DOHH2 (cell line): ENCODE results near the gene SNRNP40.

Experiments used
- H3F3A ChIP-seq: fragments of 200-600 bp; sonication (generic), shearing (Covaris generic); 2 replicates; pipeline ENCODE4 v1.6.0; 2016; ENCODE audit warnings: antibody characterized with exemption, mild to moderate bottlenecking; ENCODE audit not compliant: control insufficient read depth, insufficient read depth
- H3K27ac ChIP-seq: fragments of 200-600 bp; sonication (generic); 2 replicates; pipeline ENCODE4 v1.5.1; 2014; ENCODE audit warnings: low read depth, mild to moderate bottlenecking, low read length, moderate library complexity
- H3K27me3 ChIP-seq: fragments of 200-600 bp; sonication (generic); 2 replicates; pipeline ENCODE4 v1.6.1; 2014; ENCODE audit warnings: mild to moderate bottlenecking, low read length, mixed read lengths; ENCODE audit not compliant: control insufficient read depth
- H3K36me3 ChIP-seq: fragments of 200-600 bp; sonication (generic); 2 replicates; pipeline ENCODE4 v1.6.1; 2014; ENCODE audit warnings: mild to moderate bottlenecking, low read length, moderate library complexity, mixed read lengths; ENCODE audit not compliant: control insufficient read depth
- H3K4me1 ChIP-seq: fragments of 200-600 bp; sonication (generic); 2 replicates; pipeline ENCODE4 v1.6.1; 2014; ENCODE audit warnings: mild to moderate bottlenecking, low read length, mixed read lengths; ENCODE audit not compliant: control insufficient read depth
- H3K4me2 ChIP-seq: fragments of 200-600 bp; sonication (generic); 2 replicates; pipeline ENCODE4 v1.6.0; 2014; ENCODE audit warnings: mild to moderate bottlenecking, low read length, moderate library complexity
- H3K4me3 ChIP-seq: fragments of 200-600 bp; sonication (generic); 2 replicates; pipeline ENCODE4 v1.5.1; 2014; ENCODE audit warnings: mild to moderate bottlenecking, low read length, mixed read lengths
- H3K79me2 ChIP-seq: fragments of 200-600 bp; sonication (generic); 2 replicates; pipeline ENCODE4 v1.6.1; 2014; ENCODE audit warnings: mild to moderate bottlenecking, low read length, mixed read lengths; ENCODE audit not compliant: control insufficient read depth
- H3K9me2 ChIP-seq: fragments of 200-600 bp; sonication (generic); replicated peaks from 2 replicates; pipeline ENCODE4 v1.6.1; 2014; ENCODE audit warnings: mild to moderate bottlenecking, low read length, mixed read lengths; ENCODE audit not compliant: control insufficient read depth
- H3K9me3 ChIP-seq: fragments of 200-600 bp; sonication (generic); 2 replicates; pipeline ENCODE4 v1.6.1; 2014; ENCODE audit warnings: antibody characterized with exemption, low read length, mixed read lengths; ENCODE audit not compliant: control insufficient read depth, insufficient read depth
- H4K20me1 ChIP-seq: fragments of 200-600 bp; sonication (generic); 2 replicates; pipeline ENCODE4 v1.6.0; 2014; ENCODE audit warnings: low read depth, mild to moderate bottlenecking, antibody characterized with exemption, low read length, moderate library complexity; ENCODE audit not compliant: control insufficient read depth, insufficient read depth
- CTCF ChIP-seq: fragments of 200-600 bp; sonication (generic); IDR thresholded peaks from one replicate; pipeline ENCODE4 v1.5.1; 2014; ENCODE audit warnings: antibody characterized with exemption, mild to moderate bottlenecking, low read depth, low read length; ENCODE audit not compliant: poor library complexity, severe bottlenecking
- EZH2phosphoT487 ChIP-seq: fragments of 200-600 bp; sonication (generic); IDR thresholded peaks from 2 replicates; pipeline ENCODE4 v1.6.1; 2017; ENCODE audit warnings: borderline replicate concordance, mild to moderate bottlenecking, antibody characterized with exemption, low read length, moderate library complexity, mixed read lengths

Gene SNRNP40

DNA sequence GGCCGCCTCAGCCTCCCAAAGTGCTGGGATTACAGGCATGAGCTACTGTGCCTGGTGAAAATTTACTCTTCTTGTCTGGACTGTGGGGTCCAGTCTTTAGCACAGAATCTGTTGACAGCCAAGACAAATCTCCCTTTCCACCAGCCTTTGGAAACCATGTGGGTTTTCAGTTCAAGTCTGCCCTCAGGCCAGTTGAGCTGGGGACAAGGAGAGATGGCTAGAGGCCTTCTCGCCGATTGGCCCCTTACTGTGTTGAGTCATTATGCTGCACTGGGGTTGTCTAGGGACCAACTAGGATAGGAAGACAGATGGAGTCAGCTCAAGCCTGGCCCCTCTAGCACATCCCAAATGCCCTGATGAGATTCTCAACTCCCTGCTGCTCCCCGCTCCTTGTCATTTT, 48.3 kb downstream of the SNRNP40 start:
- no peaks in the 10 kb centered on the region for H3K9me3 ChIP-seq
- no peaks in the 10 kb centered on the region for H3F3A ChIP-seq
- TF ChIP-seq EZH2phosphoT487 (no peak), CTCF (no peak)

GRCh38 chr1:31244326-31244725, 52.3 kb downstream of the SNRNP40 start:
- H3K27me3 ChIP-seq = peaks cover 12% of the 10 kb centered on the region
- no peak overlapping the region for H3K4me3 ChIP-seq
- no peak overlapping the region for H3K4me2 ChIP-seq
- no peaks in the 10 kb centered on the region for H3K36me3 ChIP-seq
- no peak overlapping the region for H3K27ac ChIP-seq
- no peaks in the 10 kb centered on the region for H4K20me1 ChIP-seq
- no peaks in the 10 kb centered on the region for H3K9me3 ChIP-seq
- no peaks in the 10 kb centered on the region for H3F3A ChIP-seq
- peaks cover 29% of the 10 kb centered on the region for H3K4me1 ChIP-seq
- no peaks in the 10 kb centered on the region for H3K79me2 ChIP-seq
- TF ChIP-seq EZH2phosphoT487 (no peak), CTCF (no peak)
- no peaks in the 10 kb centered on the region for H3K9me2 ChIP-seq

More for the DNA sequence above, 48.3 kb downstream of the SNRNP40 start:
- Histone ChIP-seq H3K27me3 (no peaks in the 10 kb centered on the region), H3K4me2 (no peak overlapping the region), H3K9me2 (no peaks in the 10 kb centered on the region), H3K4me3 (no peak overlapping the region), H3K36me3 (no peaks in the 10 kb centered on the region), H3K4me1 (peaks cover 10% of the 10 kb centered on the region), H3K27ac (no peak overlapping the region), H4K20me1 (no peaks in the 10 kb centered on the region), H3K79me2 (no peaks in the 10 kb centered on the region)

GRCh38 chr1:31243501-31244286, 52.9 kb downstream of the SNRNP40 start:
- H3K4me2 ChIP-seq = peak overlapping the region; percentile 6; the same call in 1 of the 2 replicates

More at GRCh38 chr1:31243501-31244286, 52.9 kb downstream of the SNRNP40 start:
- Histone ChIP-seq H3K9me3 (no peaks in the 10 kb centered on the region), H3K27me3 (peaks cover 16% of the 10 kb centered on the region), H3F3A (no peaks in the 10 kb centered on the region), H3K9me2 (no peaks in the 10 kb centered on the region), H3K4me3 (no peak overlapping the region), H3K36me3 (no peaks in the 10 kb centered on the region), H4K20me1 (no peaks in the 10 kb centered on the region), H3K27ac (no peak overlapping the region), H3K4me1 (peaks cover 29% of the 10 kb centered on the region), H3K79me2 (no peaks in the 10 kb centered on the region)
- TF ChIP-seq CTCF (no peak), EZH2phosphoT487 (no peak)
